Activated CD4-positive, alpha-beta memory T cell treated with anti-CD3 and anti-CD28 coated beads, Interleukin-2, amount 10 ng/mL, durations not matched to agents 7 days and 5 days (primary cell): ENCODE measurements around the gene INAFM1. TPM values are rescaled to one million over a fixed set of nuclear protein-coding genes. Genes with fewer than 3 reads are reported as not detected.
"Not testable (repeated sequence)": the region's sequence is repeated elsewhere in the genome, so short reads cannot be mapped to it uniquely, and the experiment has no call there.

ENCODE experiments used
- CTCF ChIA-PET: fragments of 350-600 bp; sonication (Branson Sonifier 250); formaldehyde crosslinking; loops from one replicate; lab custom pipeline; 2021; ENCODE audit warnings: antibody characterized with exemption, inconsistent platforms; lab: Charles Lee
- POLR2A ChIA-PET: fragments of 350-600 bp; sonication (Branson Sonifier 250); formaldehyde crosslinking; loops from one replicate; lab custom pipeline; 2021; ENCODE audit warnings: antibody characterized with exemption; lab: Charles Lee
- DNase-seq: peaks from one replicate; pipeline ENCODE4 v3.0.0-alpha.2; 2020
- H3K27ac Mint-ChIP-seq: one replicate; pipeline ENCODE4 v1.8.0; 2021; ENCODE audit warnings: mild to moderate bottlenecking, mixed read lengths
- H3K27me3 Mint-ChIP-seq: one replicate; pipeline ENCODE4 v1.8.0; 2021; ENCODE audit warnings: mixed read lengths
- H3K36me3 Mint-ChIP-seq: one replicate; pipeline ENCODE4 v1.8.0; 2021; ENCODE audit warnings: low read depth, mixed read lengths
- H3K4me1 Mint-ChIP-seq: one replicate; pipeline ENCODE4 v1.8.0; 2021; ENCODE audit warnings: mixed read lengths
- H3K4me3 Mint-ChIP-seq: one replicate; pipeline ENCODE4 v1.8.0; 2021; ENCODE audit warnings: mild to moderate bottlenecking, mixed read lengths
- H3K9me3 Mint-ChIP-seq: one replicate; pipeline ENCODE4 v1.8.0; 2021; ENCODE audit warnings: mixed read lengths
- total RNA-seq, 2 experiments: library from RNA; stranded (reverse); gene quantifications; one replicate each; pipeline ENCODE4 v1.2.3, GENCODE V29; 2021

The INAFM1 gene
- total RNA-seq, 2 experiments from 2014 or later: 12.6 to 13.9 TPM

DNA sequence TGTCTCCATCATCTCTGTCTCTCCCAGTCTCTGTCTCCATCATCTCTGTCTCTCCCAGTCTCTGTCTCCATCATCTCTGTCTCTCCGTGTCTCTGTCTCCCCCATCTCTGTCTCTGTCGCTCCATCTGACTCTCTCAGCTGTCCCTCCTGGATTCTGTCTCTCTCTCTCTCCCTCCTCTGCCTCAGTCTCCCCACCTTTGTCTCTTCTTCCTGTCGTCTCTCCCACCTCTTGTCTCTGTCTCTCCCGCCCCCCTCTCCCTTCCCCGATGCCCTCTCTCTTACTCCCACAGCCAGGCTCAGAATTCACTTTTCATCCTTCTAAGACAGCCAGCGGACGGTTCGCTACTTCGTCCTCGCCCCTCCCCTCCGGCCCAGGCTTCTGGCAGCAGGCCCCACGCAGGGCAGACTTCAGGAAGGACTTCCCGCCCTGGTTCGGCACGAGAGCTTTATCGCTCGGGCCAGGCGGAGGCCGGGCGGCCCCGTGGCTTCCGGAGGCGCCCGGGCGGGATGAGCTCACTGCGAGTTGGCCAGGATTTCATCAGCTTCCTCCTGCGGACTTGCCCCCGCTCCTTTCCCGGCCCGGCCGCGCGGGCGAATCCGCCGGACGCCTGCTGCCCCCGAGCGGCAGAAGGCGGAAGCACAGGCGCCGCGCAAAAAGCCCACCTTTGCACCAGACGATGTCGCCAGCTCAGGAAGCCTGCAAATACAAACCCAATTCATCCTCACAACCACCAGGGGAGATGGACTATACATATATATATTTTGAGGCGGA, 30.7 kb upstream of the INAFM1 start:
- Mint-ChIP-seq H3K27ac (peak overlapping the region; percentile 87), H3K9me3 (no peaks in the 10 kb centered on the region), H3K4me1 (peaks cover 30% of the 10 kb centered on the region), H3K36me3 (no peaks in the 10 kb centered on the region), H3K27me3 (peaks cover 7% of the 10 kb centered on the region), H3K4me3 (peak overlapping the region; percentile 70)
- ChIA-PET POLR2A (interaction anchor here (0.7 to 6.2 kb wide), 18 partner anchors 11 to 459 kb away, joined by 3 to 110 read pairs (median 8); partner anchors contain the start of genes CCDC9, INAFM1, SAE1 and ZC3H4), CTCF (interaction anchor here (0.6 to 6.4 kb wide), 53 partner anchors 9 to 528 kb away, joined by 3 to 361 read pairs (median 6); partner anchors contain the start of genes AP2S1, CCDC9, DHX34 and INAFM1)
- DNase-seq: peak; percentile 94

- Mint-ChIP-seq H3K4me3 (no peak overlapping the region), H3K4me1 (peaks cover 30% of the 10 kb centered on the region), H3K27ac (no peak overlapping the region), H3K9me3 (no peaks in the 10 kb centered on the region), H3K36me3 (no peaks in the 10 kb centered on the region), H3K27me3 (no peaks in the 10 kb centered on the region)
- POLR2A ChIA-PET: interaction anchor here (0.6 to 6.2 kb wide), 6 partner anchors 9 to 141 kb away, joined by 3 to 110 read pairs (median 6); partner anchors contain the start of genes CCDC9 and SAE1
- peak; percentile 84 for DNase-seq
- CTCF ChIA-PET: interaction anchor here (0.7 to 6.4 kb wide), 25 partner anchors 9 to 234 kb away, joined by 3 to 361 read pairs (median 6); partner anchors contain the start of genes CCDC9, INAFM1, SAE1 and ZC3H4
These were observed 27.2 kb upstream of the INAFM1 start for GRCh38 chr19:47247308-47247990.

DNA sequence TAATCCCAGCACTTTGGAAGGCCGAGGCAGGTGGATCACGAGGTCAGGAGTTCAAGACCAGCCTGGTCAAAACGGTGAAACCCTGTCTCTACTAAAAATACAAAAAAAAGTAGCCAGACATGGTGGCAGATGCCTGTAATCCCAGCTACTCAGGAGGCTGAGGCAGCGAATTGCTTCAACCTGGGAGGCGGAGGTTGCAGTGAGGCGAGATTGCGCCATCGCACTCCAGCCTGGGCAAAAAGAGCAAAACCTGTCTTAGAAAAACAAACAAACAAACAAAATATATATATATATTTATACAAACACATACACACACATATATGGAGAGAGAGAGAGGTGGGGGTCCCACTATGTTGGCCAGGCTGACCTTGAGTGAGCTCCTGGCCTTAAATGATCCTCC, 21.7 kb upstream of the INAFM1 start:
- not testable (repeated sequence) for H3K36me3 Mint-ChIP-seq, H3K4me3 Mint-ChIP-seq, DNase-seq, H3K27me3 Mint-ChIP-seq, H3K27ac Mint-ChIP-seq, H3K9me3 Mint-ChIP-seq
- peaks cover 17% of the 10 kb centered on the region for H3K4me1 Mint-ChIP-seq
- ChIA-PET POLR2A (interaction anchor here (3.9 kb wide), 1 partner anchor 8 kb away, joined by 36 read pairs; no protein-coding TSS in a partner anchor), CTCF (interaction anchor here (2.4 kb wide), 1 partner anchor 9 kb away, joined by 13 read pairs; no protein-coding TSS in a partner anchor)

GRCh38 chr19:47253467-47253881, 21.2 kb upstream of the INAFM1 start:
- Mint-ChIP-seq H3K4me3 (no peak overlapping the region), H3K27ac (no peak overlapping the region), H3K36me3 (peaks cover 9% of the 10 kb centered on the region), H3K27me3 (no peaks in the 10 kb centered on the region), H3K4me1 (peaks cover 21% of the 10 kb centered on the region), H3K9me3 (no peaks in the 10 kb centered on the region)
- ChIA-PET CTCF (interaction anchor here (0.7 to 2.4 kb wide), 2 partner anchors 9 to 28 kb away, joined by 3 to 13 read pairs; no protein-coding TSS in a partner anchor), POLR2A (interaction anchor here (3.9 kb wide), 1 partner anchor 9 kb away, joined by 36 read pairs; no protein-coding TSS in a partner anchor)
- no peak for DNase-seq

DNA sequence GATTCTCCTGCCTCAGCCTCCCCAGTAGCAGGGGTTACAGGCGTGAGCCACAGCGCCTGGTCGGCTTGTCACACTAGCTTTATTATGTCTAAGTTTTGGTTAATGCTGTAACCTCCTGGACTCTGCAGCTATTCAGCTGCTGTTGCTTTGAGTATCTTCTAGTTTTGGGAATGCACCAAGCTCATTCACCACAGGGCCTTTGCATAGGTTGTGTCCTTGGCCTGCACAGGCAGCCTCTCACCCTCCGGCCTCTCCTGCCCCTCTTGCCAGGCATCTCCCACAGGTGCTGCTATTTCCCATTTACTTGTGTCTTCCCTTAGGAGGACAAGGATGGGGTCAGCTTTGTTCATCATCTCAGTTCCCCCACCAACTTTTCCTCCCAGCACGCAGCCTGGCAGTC, 20.7 kb upstream of the INAFM1 start:
- ChIA-PET CTCF (interaction anchor here (0.5 to 2.4 kb wide), 3 partner anchors 10 to 105 kb away, joined by 3 to 13 read pairs (median 5); no protein-coding TSS in a partner anchor), POLR2A (interaction anchor here (3.9 kb wide), 1 partner anchor 9 kb away, joined by 36 read pairs; no protein-coding TSS in a partner anchor)
- Mint-ChIP-seq H3K27ac (no peak overlapping the region), H3K9me3 (no peaks in the 10 kb centered on the region), H3K4me1 (peaks cover 26% of the 10 kb centered on the region), H3K36me3 (peaks cover 14% of the 10 kb centered on the region), H3K4me3 (no peak overlapping the region), H3K27me3 (no peaks in the 10 kb centered on the region)
- no peak for DNase-seq

DNA sequence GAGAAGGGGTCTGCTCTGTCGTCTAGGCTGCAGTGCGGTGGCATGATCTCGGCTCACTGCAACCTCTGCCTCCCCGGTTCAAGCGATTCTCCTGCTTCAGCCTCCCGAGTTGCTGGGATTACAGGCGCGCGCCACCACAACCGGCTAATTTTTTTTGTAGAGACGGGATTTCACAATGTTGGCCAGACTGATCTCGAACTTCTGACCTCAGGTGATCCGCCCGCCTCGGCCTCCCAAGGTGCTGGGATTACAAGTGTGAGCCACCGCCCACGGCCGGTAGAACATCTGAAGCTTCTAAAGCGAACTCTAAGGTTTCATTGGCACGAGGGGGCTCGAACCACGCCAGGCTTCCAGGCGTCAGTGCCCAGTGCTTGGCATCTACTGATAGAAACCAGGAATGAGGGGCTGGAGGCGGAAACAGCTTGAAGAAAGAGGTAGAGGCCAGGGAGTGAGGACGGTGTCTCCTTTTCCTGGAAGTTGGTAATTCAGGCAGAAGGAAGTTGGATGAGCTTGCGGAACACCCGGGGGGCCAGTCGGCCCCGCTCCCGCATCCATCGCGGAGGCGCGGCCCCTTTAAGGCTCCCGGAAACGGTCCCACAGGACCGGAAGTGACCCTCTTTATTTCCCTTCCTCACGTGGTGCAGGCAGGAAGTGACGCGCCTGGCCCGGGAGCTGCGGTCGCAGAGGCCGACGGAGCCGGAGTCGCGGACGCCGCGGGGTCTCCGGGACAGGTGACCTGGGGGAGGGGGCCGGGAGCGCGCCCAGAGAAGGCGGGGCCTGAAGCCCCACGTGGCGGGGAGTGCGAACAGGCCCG, 18.6 kb upstream of the INAFM1 start, which contains the start of gene CCDC9:
Gene CCDC9 (plus strand): TSS at position 647 of the 814 bp plus-strand sequence. CDS start 1,876 bp downstream, outside the sequence.
- ChIA-PET POLR2A (interaction anchor here (0.8 to 3.9 kb wide), 22 partner anchors 8 to 541 kb away, joined by 3 to 85 read pairs (median 4); partner anchors contain the start of genes ARHGAP35, INAFM1 and ZC3H4), CTCF (interaction anchor here (0.6 to 3.6 kb wide), 17 partner anchors 10 to 1016 kb away, joined by 3 to 73 read pairs (median 3); no protein-coding TSS in a partner anchor)
- peaks cover 38% of the 10 kb centered on the region for H3K4me1 Mint-ChIP-seq
- H3K27me3 Mint-ChIP-seq: no peaks in the 10 kb centered on the region
- peaks cover 31% of the 10 kb centered on the region for H3K36me3 Mint-ChIP-seq
- peak within 1 kb of the TSS; percentile 85 for H3K4me3 Mint-ChIP-seq
- DNase-seq: peak; percentile 96
- no peaks in the 10 kb centered on the region for H3K9me3 Mint-ChIP-seq
- peak within 1 kb of the TSS; percentile 85 for H3K27ac Mint-ChIP-seq

DNA sequence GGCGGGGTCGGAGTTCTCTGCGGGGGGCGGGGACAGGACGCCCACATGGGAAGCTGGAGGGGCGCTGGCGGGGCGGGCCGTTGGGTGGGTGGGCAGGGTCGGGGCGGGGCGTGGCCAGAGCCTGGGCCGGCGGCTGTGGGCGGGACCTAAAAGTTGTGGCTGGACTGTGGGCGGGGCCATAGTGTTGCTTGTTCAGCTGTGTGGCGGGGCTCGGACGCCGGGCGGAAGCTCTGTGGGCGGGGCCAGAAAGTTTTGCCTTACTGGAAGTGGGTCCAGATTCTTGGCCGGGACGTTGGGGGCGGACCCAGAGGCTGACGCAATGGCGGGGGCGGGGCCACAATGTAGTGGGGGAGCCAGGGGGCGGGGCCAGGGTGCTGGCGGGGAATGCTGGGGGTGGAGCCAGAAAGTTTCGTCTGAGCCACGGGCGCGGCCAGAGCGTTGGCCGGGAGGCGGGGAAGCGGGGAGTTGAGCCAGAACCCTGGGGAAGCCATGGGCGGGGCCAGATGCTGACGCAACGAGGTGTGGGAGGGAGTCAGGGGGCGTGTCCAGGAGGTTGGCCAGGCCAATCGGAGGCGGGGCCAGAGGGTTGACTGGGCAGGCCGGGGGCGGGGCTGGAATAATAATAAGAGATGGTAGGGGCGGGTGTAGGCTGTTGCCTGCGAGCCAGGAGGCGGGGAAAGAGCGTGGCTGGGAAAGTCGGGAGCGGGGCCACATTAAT, 17.8 kb upstream of the INAFM1 start:
- DNase-seq: peak; percentile 100
- peak overlapping the region; percentile 85 for H3K4me3 Mint-ChIP-seq
- H3K36me3 Mint-ChIP-seq: peaks cover 35% of the 10 kb centered on the region
- no peaks in the 10 kb centered on the region for H3K27me3 Mint-ChIP-seq
- CTCF ChIA-PET: interaction anchor here (0.6 to 3.6 kb wide), 14 partner anchors 11 to 499 kb away, joined by 3 to 73 read pairs (median 3); no protein-coding TSS in a partner anchor
- H3K27ac Mint-ChIP-seq: peak overlapping the region; percentile 85
- POLR2A ChIA-PET: interaction anchor here (0.8 to 3.9 kb wide), 22 partner anchors 9 to 542 kb away, joined by 3 to 85 read pairs (median 4); partner anchors contain the start of genes ARHGAP35, INAFM1 and ZC3H4
- no peaks in the 10 kb centered on the region for H3K9me3 Mint-ChIP-seq
- peaks cover 40% of the 10 kb centered on the region for H3K4me1 Mint-ChIP-seq

GRCh38 chr19:47257411-47258169, 17.1 kb upstream of the INAFM1 start:
- no peak for DNase-seq
- Mint-ChIP-seq H3K4me1 (peaks cover 42% of the 10 kb centered on the region), H3K27ac (peak overlapping the region; percentile 85), H3K27me3 (no peaks in the 10 kb centered on the region), H3K9me3 (no peaks in the 10 kb centered on the region), H3K36me3 (peaks cover 38% of the 10 kb centered on the region), H3K4me3 (peak overlapping the region; percentile 85)
- POLR2A ChIA-PET: interaction anchor here (1.2 to 3.0 kb wide), 8 partner anchors 12 to 146 kb away, joined by 3 to 85 read pairs (median 12); partner anchors contain the start of gene INAFM1
- CTCF ChIA-PET: interaction anchor here (0.8 to 3.6 kb wide), 4 partner anchors 12 to 163 kb away, joined by 3 to 73 read pairs (median 6); no protein-coding TSS in a partner anchor

GRCh38 chr19:47258434-47258833, 16.3 kb upstream of the INAFM1 start:
- peaks cover 43% of the 10 kb centered on the region for H3K4me1 Mint-ChIP-seq
- CTCF ChIA-PET: no interaction called here
- no peaks in the 10 kb centered on the region for H3K27me3 Mint-ChIP-seq
- no peaks in the 10 kb centered on the region for H3K9me3 Mint-ChIP-seq
- POLR2A ChIA-PET: interaction anchor here (2.5 kb wide), 1 partner anchor 16 kb away, joined by 13 read pairs; no protein-coding TSS in a partner anchor
- peaks cover 42% of the 10 kb centered on the region for H3K36me3 Mint-ChIP-seq
- DNase-seq: no peak
- peak overlapping the region; percentile 85 for H3K4me3 Mint-ChIP-seq
- H3K27ac Mint-ChIP-seq: peak overlapping the region; percentile 28

- peak overlapping the region; percentile 49 for H3K4me3 Mint-ChIP-seq
- H3K27me3 Mint-ChIP-seq: no peaks in the 10 kb centered on the region
- DNase-seq: no peak
- no peaks in the 10 kb centered on the region for H3K9me3 Mint-ChIP-seq
- peaks cover 43% of the 10 kb centered on the region for H3K4me1 Mint-ChIP-seq
- ChIA-PET POLR2A (interaction anchor here (2.5 to 2.7 kb wide), 2 partner anchors 12 to 15 kb away, joined by 12 to 13 read pairs; no protein-coding TSS in a partner anchor), CTCF (interaction anchor here (0.6 to 1.4 kb wide), 2 partner anchors 15 to 180 kb away, joined by 3 read pairs; no protein-coding TSS in a partner anchor)
- peak overlapping the region; percentile 28 for H3K27ac Mint-ChIP-seq
- H3K36me3 Mint-ChIP-seq: peaks cover 42% of the 10 kb centered on the region
These were observed 15.7 kb upstream of the INAFM1 start for GRCh38 chr19:47258895-47259555.
